GM18507 (cell line): Measurements from ENCODE around the gene C10orf90.

Source experiments
- DNase-seq: peaks from one replicate; pipeline ENCODE4 v3.0.0; 2011; ENCODE audit warnings: low read depth; ENCODE audit not compliant: insufficient read length; ENCODE audit errors: extremely low spot score
- FAIRE-seq: peaks from 2 replicates; lab custom pipeline; 2011; peaks lifted over from hg19 to GRCh38; lab: Jason Lieb, UNC

C10orf90 gene

GRCh38 chr10:126593968-126594701, 76.4 kb downstream of the C10orf90 start:
- DNase-seq (no peak), FAIRE-seq (no peak)

GRCh38 chr10:126592901-126593300, 77.6 kb downstream of the C10orf90 start:
- DNase-seq = no peak
- FAIRE-seq = no peak

GRCh38 chr10:126588024-126588423, 82.5 kb downstream of the C10orf90 start:
- DNase-seq = no peak

GRCh38 chr10:126586878-126587277, 83.6 kb downstream of the C10orf90 start:
- DNase-seq (no peak), FAIRE-seq (no peak)

More at GRCh38 chr10:126588024-126588423, 82.5 kb downstream of the C10orf90 start:
- FAIRE-seq = no peak

GRCh38 chr10:126586128-126586527, 84.4 kb downstream of the C10orf90 start:
- FAIRE-seq = no peak
- DNase-seq = no peak

GRCh38 chr10:126585249-126586017, 85.1 kb downstream of the C10orf90 start:
- DNase-seq = no peak
- no peak for FAIRE-seq

GRCh38 chr10:126584836-126585235, 85.7 kb downstream of the C10orf90 start:
- no peak for FAIRE-seq

GRCh38 chr10:126583552-126584200, 86.8 kb downstream of the C10orf90 start:
- FAIRE-seq = no peak
- no peak for DNase-seq

More at GRCh38 chr10:126584836-126585235, 85.7 kb downstream of the C10orf90 start:
- DNase-seq = no peak

GRCh38 chr10:126581648-126582046, 88.8 kb downstream of the C10orf90 start:
- FAIRE-seq (no peak), DNase-seq (no peak)

GRCh38 chr10:126580873-126581647, 89.4 kb downstream of the C10orf90 start:
- no peak for DNase-seq
- no peak for FAIRE-seq

- no peak for FAIRE-seq
- DNase-seq = no peak
Observed at GRCh38 chr10:126576336-126576735, 94.2 kb downstream of the C10orf90 start.

- DNase-seq (no peak), FAIRE-seq (no peak)
Observed at GRCh38 chr10:126570621-126571602, 99.6 kb downstream of the C10orf90 start.

GRCh38 chr10:126570245-126570570, 100.3 kb downstream of the C10orf90 start:
- DNase-seq = no peak
- no peak for FAIRE-seq

- no peak for DNase-seq
- no peak for FAIRE-seq
Observed at GRCh38 chr10:126569513-126570244, 100.8 kb downstream of the C10orf90 start.

- DNase-seq (no peak), FAIRE-seq (no peak)
Observed at GRCh38 chr10:126568809-126569385, 101.6 kb downstream of the C10orf90 start.

- no peak for FAIRE-seq
- no peak for DNase-seq
Observed at GRCh38 chr10:126565871-126566270, 104.6 kb downstream of the C10orf90 start.

- no peak for DNase-seq
- no peak for FAIRE-seq
Observed at GRCh38 chr10:126565441-126565840, 105.1 kb downstream of the C10orf90 start.
